Panc1 (cell line): Measurements from ENCODE around the gene ZNF547. TPM values are rescaled to one million over a fixed set of nuclear protein-coding genes. Genes with fewer than 3 reads are reported as not detected.

Source experiments
- ATAC-seq: fragments of 200-7000 bp; cut with Tn5 transposase; 2 replicates; pipeline ENCODE4 v1.9.1; 2020; ENCODE audit warnings: mild to moderate bottlenecking, moderate library complexity
- BruUV-seq: library from RNA; stranded (reverse); fragments of 400-500 nt; replicated peaks from 2 replicates; lab custom pipeline; 2021; lab: Mats Ljungman, UMichigan
- CTCF ChIA-PET: fragments of 300-600 bp; sonication (Branson Sonifier 250); formaldehyde crosslinking; loops from one replicate; lab custom pipeline; 2022; ENCODE audit warnings: antibody characterized with exemption; lab: Charles Lee
- POLR2A ChIA-PET: fragments of 300-600 bp; sonication (Branson Sonifier 250); formaldehyde crosslinking; loops from one replicate; lab custom pipeline; 2022; ENCODE audit warnings: antibody characterized with exemption; lab: Charles Lee
- DNase-seq: peaks from one replicate; pipeline ENCODE4 v3.0.0-alpha.2; 2010; ENCODE audit warnings: low read depth, low spot score
- H3K27ac ChIP-seq: 2 replicates; pipeline ENCODE4 v1.5.1; 2011; ENCODE audit warnings: mild to moderate bottlenecking, low read length, inconsistent platforms
- H3K27me3 ChIP-seq: fragments of 200-500 bp; sonication (Bioruptor generic); 2 replicates; pipeline ENCODE4 v1.6.0; 2014; ENCODE audit warnings: low read length, inconsistent platforms; ENCODE audit not compliant: control insufficient read depth, insufficient read depth
- H3K36me3 ChIP-seq: fragments of 200-500 bp; sonication (Bioruptor generic); 2 replicates; pipeline ENCODE4 v1.5.1; 2014; ENCODE audit warnings: inconsistent platforms, mild to moderate bottlenecking, low read length, moderate library complexity; ENCODE audit not compliant: control insufficient read depth, insufficient read depth
- H3K4me1 ChIP-seq: 2 replicates; pipeline ENCODE4 v1.5.1; 2011; ENCODE audit warnings: inconsistent platforms, mild to moderate bottlenecking, low read length, moderate library complexity; ENCODE audit not compliant: control insufficient read depth, insufficient read depth
- H3K4me3 ChIP-seq, 2 experiments: 2 replicates each; pipeline ENCODE4 v1.5.1; 2011 to 2012; ENCODE audit warnings: low read depth in 2 of 2, low read length in 2 of 2, mild to moderate bottlenecking in 2 of 2, inconsistent platforms in 1 of 2, moderate library complexity in 1 of 2
- H3K9me3 ChIP-seq: fragments of 200-500 bp; sonication (Bioruptor generic); 2 replicates; pipeline ENCODE4 v1.5.1; 2014; ENCODE audit warnings: low read depth, mild to moderate bottlenecking, inconsistent platforms, low read length, moderate library complexity; ENCODE audit not compliant: control insufficient read depth, insufficient read depth
- CTCF ChIP-seq: fragments of 450-650 bp; IDR thresholded peaks from 2 replicates; pipeline ENCODE4 v1.5.1; 2017; ENCODE audit warnings: mild to moderate bottlenecking
- POLR2AphosphoS5 ChIP-seq: IDR thresholded peaks from 2 replicates; pipeline ENCODE4 v1.6.1; 2012; ENCODE audit warnings: mild to moderate bottlenecking, low read depth, low read length, moderate library complexity
- SIN3A ChIP-seq: IDR thresholded peaks from 2 replicates; pipeline ENCODE4 v1.6.1; 2012; ENCODE audit warnings: low read depth, mild to moderate bottlenecking, low read length, moderate library complexity, borderline replicate concordance; ENCODE audit not compliant: insufficient read depth
- TCF7L2 ChIP-seq: IDR thresholded peaks from 2 replicates; pipeline ENCODE4 v1.6.1; 2011; ENCODE audit warnings: mild to moderate bottlenecking, low read depth, low read length, inconsistent platforms
- in situ Hi-C: cut with HindIII; loops from 2 replicates; pipeline ENCODE4 v1.10.0; 2016; ENCODE audit warnings: low sequenced_read_pairs, low pct_unique_long_range_greater_than_20kb
- intact Hi-C: fragments of 100-400 bp; cut with micrococcal nuclease; formaldehyde crosslinking; loops from one replicate; pipeline ENCODE4 v1.10.0; 2022; ENCODE audit not compliant: unreplicated experiment
- total RNA-seq: library from RNA; stranded (reverse); gene quantifications from one replicate; pipeline ENCODE4 v1.2.1, GENCODE V29; 2021; ENCODE audit not compliant: unreplicated experiment
- TF ChIP-seq, protein P1 (sequence below), 2 experiments: IDR thresholded peaks; 2 replicates each; pipeline ENCODE4 v1.6.1; 2011 to 2012; ENCODE audit warnings: low read depth in 2 of 2, control low read depth in 1 of 2, low read length in 1 of 2, mild to moderate bottlenecking in 1 of 2, moderate library complexity in 1 of 2; ENCODE audit not compliant: insufficient read depth in 1 of 2

Gene ZNF547
- total RNA-seq, 1 experiment from 2014 or later: 4.1 TPM

- in situ Hi-C loops: no loop called here
- ChIA-PET CTCF (no interaction called here), POLR2A (interaction anchor here (0.7 kb wide), 1 partner anchor 26 kb away, joined by 3 read pairs; the partner anchor contains the start of gene ZNF548)
- H3K27ac ChIP-seq: peak overlapping the region; percentile 97
- no peaks in the 10 kb centered on the region for H3K36me3 ChIP-seq
- DNase-seq (no peak), ATAC-seq (no peak)
- intact Hi-C loops: no loop called here
- no TSS peak for BruUV-seq
- no peaks in the 10 kb centered on the region for H3K9me3 ChIP-seq
- H3K4me1 ChIP-seq: peaks cover 5% of the 10 kb centered on the region
- TF ChIP-seq TCF7L2: no peak
- TF ChIP-seq, protein P1, sequence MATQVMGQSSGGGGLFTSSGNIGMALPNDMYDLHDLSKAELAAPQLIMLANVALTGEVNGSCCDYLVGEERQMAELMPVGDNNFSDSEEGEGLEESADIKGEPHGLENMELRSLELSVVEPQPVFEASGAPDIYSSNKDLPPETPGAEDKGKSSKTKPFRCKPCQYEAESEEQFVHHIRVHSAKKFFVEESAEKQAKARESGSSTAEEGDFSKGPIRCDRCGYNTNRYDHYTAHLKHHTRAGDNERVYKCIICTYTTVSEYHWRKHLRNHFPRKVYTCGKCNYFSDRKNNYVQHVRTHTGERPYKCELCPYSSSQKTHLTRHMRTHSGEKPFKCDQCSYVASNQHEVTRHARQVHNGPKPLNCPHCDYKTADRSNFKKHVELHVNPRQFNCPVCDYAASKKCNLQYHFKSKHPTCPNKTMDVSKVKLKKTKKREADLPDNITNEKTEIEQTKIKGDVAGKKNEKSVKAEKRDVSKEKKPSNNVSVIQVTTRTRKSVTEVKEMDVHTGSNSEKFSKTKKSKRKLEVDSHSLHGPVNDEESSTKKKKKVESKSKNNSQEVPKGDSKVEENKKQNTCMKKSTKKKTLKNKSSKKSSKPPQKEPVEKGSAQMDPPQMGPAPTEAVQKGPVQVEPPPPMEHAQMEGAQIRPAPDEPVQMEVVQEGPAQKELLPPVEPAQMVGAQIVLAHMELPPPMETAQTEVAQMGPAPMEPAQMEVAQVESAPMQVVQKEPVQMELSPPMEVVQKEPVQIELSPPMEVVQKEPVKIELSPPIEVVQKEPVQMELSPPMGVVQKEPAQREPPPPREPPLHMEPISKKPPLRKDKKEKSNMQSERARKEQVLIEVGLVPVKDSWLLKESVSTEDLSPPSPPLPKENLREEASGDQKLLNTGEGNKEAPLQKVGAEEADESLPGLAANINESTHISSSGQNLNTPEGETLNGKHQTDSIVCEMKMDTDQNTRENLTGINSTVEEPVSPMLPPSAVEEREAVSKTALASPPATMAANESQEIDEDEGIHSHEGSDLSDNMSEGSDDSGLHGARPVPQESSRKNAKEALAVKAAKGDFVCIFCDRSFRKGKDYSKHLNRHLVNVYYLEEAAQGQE (IDR thresholded peaks at IDR 0.05; ENCODE audit: insufficient read depth in 1 of 2, low read depth in 2 of 2, low read length in 1 of 2): no peak
- TF ChIP-seq POLR2AphosphoS5: no peak
- no peak for TF ChIP-seq SIN3A
- TF ChIP-seq CTCF: no peak
- no peaks in the 10 kb centered on the region for H3K27me3 ChIP-seq
- peak overlapping the region; percentile 80 to 81 for H3K4me3 ChIP-seq
Measured at GRCh38 chr19:57363688-57364181, 384 bp downstream of the ZNF547 start.

GRCh38 chr19:57366776-57367175 is 3.4 kb downstream of the ZNF547 start:
- Histone ChIP-seq H3K4me1 (peaks cover 5% of the 10 kb centered on the region), H3K9me3 (no peaks in the 10 kb centered on the region), H3K4me3 (no peak overlapping the region), H3K36me3 (no peaks in the 10 kb centered on the region), H3K27ac (no peak overlapping the region), H3K27me3 (no peaks in the 10 kb centered on the region)
- TF ChIP-seq SIN3A (no peak), TCF7L2 (no peak), POLR2AphosphoS5 (no peak)
- TF ChIP-seq, protein P1 (IDR thresholded peaks at IDR 0.05; ENCODE audit: insufficient read depth in 1 of 2, low read depth in 2 of 2, low read length in 1 of 2): no peak
- BruUV-seq: no TSS peak
- ChIA-PET POLR2A (no interaction called here), CTCF (no interaction called here)
- in situ Hi-C loops: no loop called here
- ATAC-seq (no peak), DNase-seq (no peak)
- intact Hi-C loops: no loop called here
